Measurements from ENCODE around the gene TP53I11. TPM values are rescaled to one million over a fixed set of nuclear protein-coding genes. Genes with fewer than 3 reads are reported as not detected.

The TP53I11 gene
- total and polyA plus RNA-seq, 9 of the 15 experiments (the other 6 are each of a cell fraction or from before 2014, with no cell fraction given), result 0.14 to 2.5 (median 1.2) TPM; not detected in 2

GRCh38 chr11:44988111-44988510 lies 37.4 kb upstream of the TP53I11 start:
- no peak overlapping the region for H3K27ac ChIP-seq (ENCODE audit: extremely low read depth, low read depth, low read length)
- ATAC-seq, result no peak
- BruUV-seq (replicated peaks), result no TSS peak
- H3K27me3 ChIP-seq (ENCODE audit: control insufficient read depth in 2 of 2, insufficient read depth in 2 of 2, low read length in 2 of 2), result peaks cover 13 to 61% of the 10 kb centered on the region in 2 experiments
- H3K36me3 ChIP-seq (ENCODE audit: control insufficient read depth, insufficient read depth, low read length), result no peaks in the 10 kb centered on the region
- no peak for TF ChIP-seq LEF1 (IDR thresholded peaks at IDR 0.05)
- TF ChIP-seq NCOA1 (IDR thresholded peaks at IDR 0.05; ENCODE audit: low read depth), result no peak
- no peak for TF ChIP-seq ATF1 (CRISPR knock-in tag; IDR thresholded peaks at IDR 0.05)
- no peak for TF ChIP-seq ATF1 (tag; IDR thresholded peaks at IDR 0.05)
- no peak for TF ChIP-seq HDAC2 (IDR thresholded peaks at IDR 0.05)
- TF ChIP-seq SLC30A9 (CRISPR knock-in tag; IDR thresholded peaks at IDR 0.05), result no peak
- no peak for TF ChIP-seq NUFIP1 (IDR thresholded peaks at IDR 0.05; ENCODE audit: partially characterized antibody)
- no peak overlapping the region for H3K4me3 ChIP-seq
- ChIA-PET CTCF (ENCODE audit: low intra/inter-chr PET ratio) (no interaction called here), POLR2A (no interaction called here)
- H3K79me2 ChIP-seq (ENCODE audit: control insufficient read depth, insufficient read depth, low read length), result no peaks in the 10 kb centered on the region
- intact Hi-C loops (cut with micrococcal nuclease), result no loop called here
- no peak overlapping the region for H2AFZ ChIP-seq (ENCODE audit: low read depth, low read length)
- H4K20me1 ChIP-seq (replicated peaks; ENCODE audit: control insufficient read depth, insufficient read depth, low read length), result no peaks in the 10 kb centered on the region; the same call in none of the 2 replicates
- no peaks in the 10 kb centered on the region for H3K9me3 ChIP-seq (replicated peaks; ENCODE audit: control insufficient read depth, insufficient read depth, low read depth, low read length)
- in situ Hi-C loops (cut with MboI), result no loop called here
- DNase-seq (ENCODE audit: extremely low read depth in 1 of 4, low spot score in 3 of 4), result no peak
- H3K4me1 ChIP-seq (replicated peaks in 1 of 2; ENCODE audit: control insufficient read depth in 2 of 2, insufficient read depth in 2 of 2, low read length in 2 of 2), result no peaks in the 10 kb centered on the region
- no peaks in the 10 kb centered on the region for H3K9me1 ChIP-seq (ENCODE audit: control insufficient read depth, insufficient read depth, low read length)
- WGBS (ENCODE audit: insufficient coverage, low coverage, missing lambda C conversion rate), result 0% methylated on average over 2 of the region's 2 CpGs
- FAIRE-seq, result no peak
- H3K9ac ChIP-seq (ENCODE audit: insufficient read depth in 1 of 2, low read depth in 2 of 2, low read length in 2 of 2), result no peak overlapping the region
- H3K4me2 ChIP-seq (ENCODE audit: insufficient read depth, low read length), result no peak overlapping the region

GRCh38 chr11:44987506-44987905 lies 36.8 kb upstream of the TP53I11 start:
- in situ Hi-C loops (cut with MboI) (no loop called here), intact Hi-C loops (cut with micrococcal nuclease) (no loop called here)
- H3K27me3 ChIP-seq (ENCODE audit: control insufficient read depth in 2 of 2, insufficient read depth in 2 of 2, low read length in 2 of 2), result peaks cover 13 to 59% of the 10 kb centered on the region in 2 experiments
- no peaks in the 10 kb centered on the region for H3K36me3 ChIP-seq (ENCODE audit: control insufficient read depth, insufficient read depth, low read length)
- DNase-seq (ENCODE audit: extremely low read depth in 1 of 4, low spot score in 3 of 4) (no peak), ATAC-seq (no peak), FAIRE-seq (no peak)
- H3K4me1 ChIP-seq (replicated peaks in 1 of 2; ENCODE audit: control insufficient read depth in 2 of 2, insufficient read depth in 2 of 2, low read length in 2 of 2), result no peaks in the 10 kb centered on the region
- no peak overlapping the region for H3K4me2 ChIP-seq (ENCODE audit: insufficient read depth, low read length)
- no peak for TF ChIP-seq CHD4 (IDR thresholded peaks at IDR 0.05; ENCODE audit: insufficient read depth, insufficient replicate concordance, low read depth, low read length, poor library complexity, severe bottlenecking)
- H3K4me3 ChIP-seq, result no peak overlapping the region
- no peaks in the 10 kb centered on the region for H3K9me1 ChIP-seq (ENCODE audit: control insufficient read depth, insufficient read depth, low read length)
- POLR2A ChIA-PET, result no interaction called here
- no peak overlapping the region for H2AFZ ChIP-seq (ENCODE audit: low read depth, low read length)
- no peaks in the 10 kb centered on the region for H3K9me3 ChIP-seq (replicated peaks; ENCODE audit: control insufficient read depth, insufficient read depth, low read depth, low read length)
- H3K27ac ChIP-seq (ENCODE audit: extremely low read depth, low read depth, low read length), result no peak overlapping the region
- no peaks in the 10 kb centered on the region for H3K79me2 ChIP-seq (ENCODE audit: control insufficient read depth, insufficient read depth, low read length)
- 3% methylated on average over 10 of the region's 10 CpGs for WGBS (ENCODE audit: insufficient coverage, low coverage, missing lambda C conversion rate)
- H3K9ac ChIP-seq (ENCODE audit: insufficient read depth in 1 of 2, low read depth in 2 of 2, low read length in 2 of 2), result no peak overlapping the region
- no TSS peak for BruUV-seq (replicated peaks)
- H4K20me1 ChIP-seq (replicated peaks; ENCODE audit: control insufficient read depth, insufficient read depth, low read length), result no peaks in the 10 kb centered on the region; the same call in none of the 2 replicates
- CTCF ChIA-PET (ENCODE audit: low intra/inter-chr PET ratio), result no interaction called here

All from K562 (cell line).